ENCODE measurements around the gene DSCAM. TPM values are rescaled to one million over a fixed set of nuclear protein-coding genes. Genes with fewer than 3 reads are reported as not detected.
"Not testable (repeated sequence)": the region's sequence is repeated elsewhere in the genome, so short reads cannot be mapped to it uniquely, and the experiment has no call there.

The DSCAM gene
- total RNA-seq, 2 donors from 2014 or later = not detected

DNA sequence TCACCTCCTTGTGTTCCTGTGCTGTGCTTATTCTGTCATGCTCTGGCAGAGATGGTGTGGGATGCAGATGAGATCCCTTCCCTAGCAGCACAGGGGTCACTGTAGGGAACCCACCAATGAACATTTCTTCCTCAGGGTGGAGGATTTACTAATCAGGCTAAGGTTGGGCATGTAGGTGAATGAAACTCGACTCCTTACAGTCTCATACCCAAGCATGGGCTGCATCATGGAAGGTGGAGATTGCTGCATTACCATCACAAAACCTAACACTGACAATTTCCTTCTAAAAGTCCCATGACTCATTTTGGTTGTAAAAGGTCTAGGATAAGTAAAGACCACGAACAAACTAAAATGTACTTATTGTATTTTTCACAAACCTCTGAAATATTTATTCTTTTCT lies 399.9 kb downstream of the DSCAM start:
- Histone ChIP-seq H3K27ac (no peak overlapping the region), H3K27me3 (no peaks in the 10 kb centered on the region), H3K4me1 (no peaks in the 10 kb centered on the region), H3K36me3 (no peaks in the 10 kb centered on the region), H3K4me3 (no peak overlapping the region), H3K9me3 (peaks cover 0 to 8% of the 10 kb centered on the region in 2 donors)
- no peak for DNase-seq (ENCODE audit: low spot score)
- TF ChIP-seq, protein P1, sequence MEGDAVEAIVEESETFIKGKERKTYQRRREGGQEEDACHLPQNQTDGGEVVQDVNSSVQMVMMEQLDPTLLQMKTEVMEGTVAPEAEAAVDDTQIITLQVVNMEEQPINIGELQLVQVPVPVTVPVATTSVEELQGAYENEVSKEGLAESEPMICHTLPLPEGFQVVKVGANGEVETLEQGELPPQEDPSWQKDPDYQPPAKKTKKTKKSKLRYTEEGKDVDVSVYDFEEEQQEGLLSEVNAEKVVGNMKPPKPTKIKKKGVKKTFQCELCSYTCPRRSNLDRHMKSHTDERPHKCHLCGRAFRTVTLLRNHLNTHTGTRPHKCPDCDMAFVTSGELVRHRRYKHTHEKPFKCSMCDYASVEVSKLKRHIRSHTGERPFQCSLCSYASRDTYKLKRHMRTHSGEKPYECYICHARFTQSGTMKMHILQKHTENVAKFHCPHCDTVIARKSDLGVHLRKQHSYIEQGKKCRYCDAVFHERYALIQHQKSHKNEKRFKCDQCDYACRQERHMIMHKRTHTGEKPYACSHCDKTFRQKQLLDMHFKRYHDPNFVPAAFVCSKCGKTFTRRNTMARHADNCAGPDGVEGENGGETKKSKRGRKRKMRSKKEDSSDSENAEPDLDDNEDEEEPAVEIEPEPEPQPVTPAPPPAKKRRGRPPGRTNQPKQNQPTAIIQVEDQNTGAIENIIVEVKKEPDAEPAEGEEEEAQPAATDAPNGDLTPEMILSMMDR (IDR thresholded peaks at IDR 0.05) = no peak

DNA sequence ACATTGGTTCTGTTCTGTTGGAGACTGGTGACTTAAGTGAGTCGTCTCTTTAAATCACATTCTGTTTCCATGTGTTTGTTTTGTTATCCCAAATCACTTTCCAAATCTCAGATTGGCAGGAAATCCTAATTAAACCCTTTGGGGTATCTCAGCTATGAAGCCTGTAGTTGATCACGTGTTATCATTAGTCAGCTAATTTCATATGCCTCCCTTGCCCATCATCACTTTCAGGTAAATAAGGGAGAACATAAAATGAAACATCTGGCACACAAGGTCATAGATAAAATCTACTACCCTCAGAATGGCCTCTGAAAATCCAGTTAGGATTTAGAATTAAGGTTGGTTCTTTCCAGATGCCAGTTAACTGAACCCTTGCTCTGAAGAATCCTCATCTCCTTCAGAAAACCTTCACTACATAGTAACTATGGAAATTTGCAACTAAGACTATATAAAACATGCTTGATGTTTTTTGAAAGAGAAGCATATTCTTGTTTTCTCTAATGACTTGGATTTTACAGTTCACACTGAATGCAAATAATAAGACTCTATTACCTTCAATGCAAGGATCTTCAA lies 401.5 kb downstream of the DSCAM start:
- DNase-seq (ENCODE audit: low spot score) = no peak
- no peak overlapping the region for H3K27ac ChIP-seq
- peaks cover 0 to 8% of the 10 kb centered on the region in 2 donors for H3K9me3 ChIP-seq
- no peak overlapping the region for H3K4me3 ChIP-seq
- TF ChIP-seq, protein P1 (IDR thresholded peaks at IDR 0.05) = no peak
- H3K36me3 ChIP-seq = no peaks in the 10 kb centered on the region
- H3K27me3 ChIP-seq = no peaks in the 10 kb centered on the region
- no peaks in the 10 kb centered on the region for H3K4me1 ChIP-seq

DNA sequence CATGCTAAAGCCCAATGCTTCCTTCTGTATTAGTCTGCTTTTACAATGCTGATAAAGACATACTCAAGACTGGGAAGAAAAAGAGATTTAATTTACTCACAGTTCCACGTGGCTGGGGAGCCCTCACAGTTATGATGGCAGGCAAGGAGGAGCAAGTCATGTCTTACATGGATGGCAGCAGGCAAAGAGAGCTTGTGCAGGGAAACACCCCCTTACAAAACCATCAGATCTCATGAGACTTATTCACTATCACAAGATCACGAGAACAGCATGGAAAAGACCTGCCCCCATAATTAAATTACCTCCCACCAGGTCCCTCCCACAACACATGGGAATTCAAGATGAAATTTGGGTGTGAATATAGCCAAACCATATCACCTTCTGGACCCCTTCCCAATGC lies 407.4 kb downstream of the DSCAM start:
- not testable (repeated sequence) for H3K27me3 ChIP-seq; H3K4me1 ChIP-seq; H3K9me3 ChIP-seq; H3K36me3 ChIP-seq; H3K4me3 ChIP-seq; DNase-seq (ENCODE audit: low spot score); H3K27ac ChIP-seq

DNA sequence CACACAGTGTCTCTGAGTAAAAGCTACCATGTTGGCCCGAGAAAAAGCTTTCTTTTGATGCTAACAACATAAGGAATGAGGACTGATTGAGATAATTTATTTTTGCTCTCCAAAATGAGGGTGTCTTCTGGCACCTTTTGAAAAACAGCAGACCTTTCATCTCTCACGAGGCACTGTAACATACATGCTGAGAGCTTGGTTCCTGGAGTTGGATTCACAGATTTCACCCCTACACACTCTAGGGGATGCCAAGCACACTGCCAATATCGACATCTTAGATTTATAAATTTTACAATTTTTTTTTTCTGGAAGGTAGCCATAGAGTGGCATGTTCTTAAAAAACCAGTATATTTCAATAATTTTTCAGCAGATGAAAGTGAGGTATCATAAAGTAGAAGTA lies 408.3 kb downstream of the DSCAM start:
- Histone ChIP-seq H3K9me3 (no peaks in the 10 kb centered on the region), H3K27ac (no peak overlapping the region), H3K36me3 (no peaks in the 10 kb centered on the region), H3K4me3 (no peak overlapping the region), H3K4me1 (no peaks in the 10 kb centered on the region), H3K27me3 (no peaks in the 10 kb centered on the region)
- DNase-seq (ENCODE audit: low spot score) = no peak
- TF ChIP-seq, protein P1 (IDR thresholded peaks at IDR 0.05) = no peak

DNA sequence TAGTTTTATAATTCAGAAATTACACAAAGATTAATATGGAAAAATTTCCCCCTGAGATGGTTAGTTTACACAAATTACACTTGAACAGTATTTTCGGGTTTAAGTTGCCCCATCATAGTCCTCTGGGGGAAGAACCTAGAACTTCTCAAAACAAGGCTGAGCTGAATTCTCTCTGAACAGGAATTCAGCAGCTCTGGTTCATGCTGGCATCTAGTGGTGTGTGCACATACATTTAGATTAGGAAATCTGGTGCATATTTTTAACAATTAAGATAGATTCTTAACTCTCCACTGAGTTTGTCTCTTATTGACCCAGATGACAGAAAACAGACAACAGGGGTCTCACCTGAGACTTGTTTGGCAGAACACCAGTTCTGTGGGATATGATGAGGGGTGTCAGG lies 410.7 kb downstream of the DSCAM start:
- no peak for DNase-seq (ENCODE audit: low spot score)
- Histone ChIP-seq H3K9me3 (no peaks in the 10 kb centered on the region), H3K36me3 (no peaks in the 10 kb centered on the region), H3K27ac (no peak overlapping the region), H3K4me3 (no peak overlapping the region), H3K4me1 (no peaks in the 10 kb centered on the region), H3K27me3 (no peaks in the 10 kb centered on the region)
- TF ChIP-seq, protein P1 (IDR thresholded peaks at IDR 0.05) = no peak

DNA sequence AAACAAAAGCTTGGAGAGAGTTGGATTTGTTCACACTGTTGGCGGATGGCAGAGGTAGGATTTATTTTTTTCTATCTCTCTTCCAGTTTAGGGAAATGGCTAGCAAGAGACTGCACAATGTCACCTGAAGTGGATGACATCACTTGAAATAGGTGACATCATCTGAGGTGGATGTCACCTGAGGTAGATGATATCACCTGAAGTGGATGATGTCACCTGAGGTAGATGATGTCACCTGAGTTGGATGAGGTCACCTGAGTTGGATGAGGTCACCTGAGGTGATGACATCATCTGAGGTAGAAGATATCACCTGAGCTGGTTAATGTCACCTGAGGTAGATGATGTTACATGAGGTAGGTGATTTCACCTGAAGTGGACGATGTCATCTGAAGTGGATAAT lies 413.4 kb downstream of the DSCAM start:
- H3K4me1 ChIP-seq = no peaks in the 10 kb centered on the region
- no peak overlapping the region for H3K27ac ChIP-seq
- no peak overlapping the region for H3K4me3 ChIP-seq
- no peaks in the 10 kb centered on the region for H3K9me3 ChIP-seq
- H3K27me3 ChIP-seq = no peaks in the 10 kb centered on the region
- no peaks in the 10 kb centered on the region for H3K36me3 ChIP-seq
- no peak for DNase-seq (ENCODE audit: low spot score)
- TF ChIP-seq, protein P1 (IDR thresholded peaks at IDR 0.05) = no peak

Measured in right atrium auricular region (tissue), 2 donors.